ENCODE measurements around the gene SCRT2. TPM values are rescaled to one million over a fixed set of nuclear protein-coding genes. Genes with fewer than 3 reads are reported as not detected.

The SCRT2 gene
- total and polyA plus RNA-seq, 2 of the 4 experiments (the other 2 are of a cell fraction) = not detected

- intact Hi-C loops (cut with micrococcal nuclease) = no loop called here
Measured at GRCh38 chr20:635893-636338, 39.7 kb downstream of the SCRT2 start.

More at GRCh38 chr20:635893-636338, 39.7 kb downstream of the SCRT2 start:
- H2BK5ac ChIP-seq (ENCODE audit: low read depth, low read length, poor library complexity, severe bottlenecking) = no peak overlapping the region
- dilution Hi-C loops (cut with HindIII; ENCODE audit: low sequenced_read_pairs, unreplicated experiment) = no loop called here
- H2AFZ ChIP-seq (replicated peaks; ENCODE audit: low read length, poor library complexity) = no peak overlapping the region
- no peak overlapping the region for H2BK120ac ChIP-seq (ENCODE audit: low read depth, low read length)
- H2AK9ac ChIP-seq (replicated peaks; ENCODE audit: low read depth, low read length, poor library complexity) = no peak overlapping the region
- no peak for TF ChIP-seq SMC3 (IDR thresholded peaks at IDR 0.05; ENCODE audit: low read depth, low read length)
- TF ChIP-seq, protein P1, sequence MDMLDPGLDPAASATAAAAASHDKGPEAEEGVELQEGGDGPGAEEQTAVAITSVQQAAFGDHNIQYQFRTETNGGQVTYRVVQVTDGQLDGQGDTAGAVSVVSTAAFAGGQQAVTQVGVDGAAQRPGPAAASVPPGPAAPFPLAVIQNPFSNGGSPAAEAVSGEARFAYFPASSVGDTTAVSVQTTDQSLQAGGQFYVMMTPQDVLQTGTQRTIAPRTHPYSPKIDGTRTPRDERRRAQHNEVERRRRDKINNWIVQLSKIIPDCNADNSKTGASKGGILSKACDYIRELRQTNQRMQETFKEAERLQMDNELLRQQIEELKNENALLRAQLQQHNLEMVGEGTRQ (IDR thresholded peaks at IDR 0.05; ENCODE audit: low read depth, low read length) = no peak
- no peak for TF ChIP-seq CHD1 (IDR thresholded peaks at IDR 0.05; ENCODE audit: low read depth, low read length)
- no peak for TF ChIP-seq CTCF (conservative IDR thresholded peaks at IDR 0.05; ENCODE audit: low read depth, low read length)
- H3K14ac ChIP-seq (replicated peaks; ENCODE audit: low read depth, low read length) = no peak overlapping the region
- no TSS peak for BruUV-seq (replicated peaks)
- H4K8ac ChIP-seq (ENCODE audit: low read depth in 2 of 2, low read length in 2 of 2) = no peak overlapping the region
- H3K9me1 ChIP-seq (ENCODE audit: insufficient read depth, low read length) = no peaks in the 10 kb centered on the region
- H3K4ac ChIP-seq (ENCODE audit: low read depth, low read length) = no peak overlapping the region
- no peak overlapping the region for H2AK5ac ChIP-seq (ENCODE audit: low read depth, low read length)
- no peak overlapping the region for H3K23ac ChIP-seq (ENCODE audit: low read depth, low read length)
- ChIA-PET POLR2A (ENCODE audit: unreplicated experiment) (no interaction called here), CTCF (interaction anchor here (1.1 kb wide), 1 partner anchor 31 kb away, joined by 3 read pairs; no protein-coding TSS in a partner anchor)
- H4K20me1 ChIP-seq (ENCODE audit: insufficient read depth, low read length) = no peaks in the 10 kb centered on the region
- no peak overlapping the region for H3K56ac ChIP-seq (ENCODE audit: extremely low read depth, insufficient read depth, low read length)
- no peaks in the 10 kb centered on the region for H3K9me3 ChIP-seq (ENCODE audit: control insufficient read depth, insufficient read depth, low read length)
- no peak overlapping the region for H3K9ac ChIP-seq (ENCODE audit: low read depth, low read length)
- no peak overlapping the region for H3K18ac ChIP-seq (ENCODE audit: low read depth, low read length)
- H3K4me2 ChIP-seq (ENCODE audit: low read depth, low read length) = no peak overlapping the region
- no peak overlapping the region for H3K4me3 ChIP-seq (ENCODE audit: insufficient read depth, low read depth, low read length)
- no peaks in the 10 kb centered on the region for H3K36me3 ChIP-seq (ENCODE audit: control insufficient read depth, insufficient read depth, low read length)
- WGBS, 2 experiments (ENCODE audit: extremely low coverage in 2 of 2, insufficient read length in 1 of 2) = no CpG with 5 or more reads among the region's 7 CpGs
- H3K27ac ChIP-seq (ENCODE audit: insufficient read depth, low read length) = no peak overlapping the region
- H4K91ac ChIP-seq (ENCODE audit: insufficient read depth, low read depth, low read length) = no peak overlapping the region
- no peak for ATAC-seq (ENCODE audit: low read depth)
- H3K4me1 ChIP-seq (ENCODE audit: control insufficient read depth, insufficient read depth, low read length) = no peaks in the 10 kb centered on the region
- H4K5ac ChIP-seq (ENCODE audit: low read depth, low read length) = no peak overlapping the region
- no peak overlapping the region for H2BK20ac ChIP-seq (ENCODE audit: low read depth, low read length)
- no peak overlapping the region for H2BK15ac ChIP-seq (ENCODE audit: low read depth, low read length)
- in situ Hi-C loops (cut with MboI; ENCODE audit: low sequenced_read_pairs) = no loop called here
- DNase-seq = no peak
- H3K79me1 ChIP-seq (ENCODE audit: low read depth in 1 of 2, low read length in 2 of 2) = no peaks in the 10 kb centered on the region
- H3K27me3 ChIP-seq (ENCODE audit: control insufficient read depth, insufficient read depth, low read length) = peaks cover 41% of the 10 kb centered on the region
